ENCODE results near the gene SMYD3.

DNA sequence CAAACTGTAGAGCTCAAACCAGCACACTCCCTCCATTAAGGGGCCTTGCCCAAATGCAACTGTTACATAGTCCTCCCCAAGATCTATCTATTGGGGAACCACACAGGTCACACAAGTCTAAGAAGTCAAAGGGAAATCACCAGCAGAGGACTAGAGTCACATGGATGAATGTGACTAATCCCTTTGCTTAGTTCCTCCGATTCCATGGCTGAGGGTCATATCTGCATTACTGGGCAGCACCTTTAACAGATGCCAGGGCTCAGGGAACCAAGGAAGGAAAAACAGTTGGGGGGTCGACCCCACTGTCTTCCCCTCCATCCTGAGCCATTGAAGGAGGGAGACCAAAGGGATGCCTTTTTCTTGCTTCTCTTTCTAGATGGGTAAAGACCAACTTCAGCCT, 23.4 kb upstream of the SMYD3 start:
- no peak for TF ChIP-seq CTCF (conservative IDR thresholded peaks at IDR 0.05; ENCODE audit: low read length)
- TF ChIP-seq EZH2phosphoT487 (IDR thresholded peaks at IDR 0.05; ENCODE audit: borderline replicate concordance) = no peak

All from Loucy (cell line).